Type B pancreatic cell (in vitro differentiated cells): ENCODE results near the gene TRIM58. TPM values are rescaled to one million over a fixed set of nuclear protein-coding genes. Genes with fewer than 3 reads are reported as not detected.

Experiments used
- DNase-seq: peaks from one replicate; pipeline ENCODE4 v3.0.0; 2021; ENCODE audit warnings: mixed read lengths; ENCODE audit not compliant: unreplicated experiment; ENCODE audit errors: extremely low spot score
- H3K27ac Mint-ChIP-seq: 2 replicates; pipeline ENCODE4 v1.8.0; 2021; ENCODE audit warnings: mild to moderate bottlenecking, mixed read lengths
- H3K27me3 Mint-ChIP-seq: 2 replicates; pipeline ENCODE4 v1.8.0; 2021; ENCODE audit warnings: mixed read lengths
- H3K36me3 Mint-ChIP-seq: 2 replicates; pipeline ENCODE4 v1.8.0; 2021; ENCODE audit warnings: mixed read lengths
- H3K4me1 Mint-ChIP-seq: one replicate; pipeline ENCODE4 v1.8.0; 2021; ENCODE audit warnings: mixed read lengths; ENCODE audit not compliant: unreplicated experiment
- H3K4me3 Mint-ChIP-seq: 2 replicates; pipeline ENCODE4 v1.8.0; 2021; ENCODE audit warnings: mild to moderate bottlenecking, mixed read lengths
- H3K9me3 Mint-ChIP-seq: 2 replicates; pipeline ENCODE4 v1.8.0; 2021; ENCODE audit warnings: mixed read lengths
- total RNA-seq: library from RNA; stranded (reverse); gene quantifications from 2 replicates; pipeline ENCODE4 v1.2.1, GENCODE V29; 2021; ENCODE audit warnings: low replicate concordance
- TF ChIP-seq, protein P1 (sequence below): fragments of 200-600 bp; sonication (generic); conservative IDR thresholded peaks from 2 replicates; pipeline ENCODE4 v1.5.0; 2021; ENCODE audit warnings: antibody characterized with exemption, mild to moderate bottlenecking

TRIM58 gene
- total RNA-seq, 1 donor from 2014 or later, result 0.17 TPM

- no peaks in the 10 kb centered on the region for H3K27me3 Mint-ChIP-seq
- TF ChIP-seq, protein P1, sequence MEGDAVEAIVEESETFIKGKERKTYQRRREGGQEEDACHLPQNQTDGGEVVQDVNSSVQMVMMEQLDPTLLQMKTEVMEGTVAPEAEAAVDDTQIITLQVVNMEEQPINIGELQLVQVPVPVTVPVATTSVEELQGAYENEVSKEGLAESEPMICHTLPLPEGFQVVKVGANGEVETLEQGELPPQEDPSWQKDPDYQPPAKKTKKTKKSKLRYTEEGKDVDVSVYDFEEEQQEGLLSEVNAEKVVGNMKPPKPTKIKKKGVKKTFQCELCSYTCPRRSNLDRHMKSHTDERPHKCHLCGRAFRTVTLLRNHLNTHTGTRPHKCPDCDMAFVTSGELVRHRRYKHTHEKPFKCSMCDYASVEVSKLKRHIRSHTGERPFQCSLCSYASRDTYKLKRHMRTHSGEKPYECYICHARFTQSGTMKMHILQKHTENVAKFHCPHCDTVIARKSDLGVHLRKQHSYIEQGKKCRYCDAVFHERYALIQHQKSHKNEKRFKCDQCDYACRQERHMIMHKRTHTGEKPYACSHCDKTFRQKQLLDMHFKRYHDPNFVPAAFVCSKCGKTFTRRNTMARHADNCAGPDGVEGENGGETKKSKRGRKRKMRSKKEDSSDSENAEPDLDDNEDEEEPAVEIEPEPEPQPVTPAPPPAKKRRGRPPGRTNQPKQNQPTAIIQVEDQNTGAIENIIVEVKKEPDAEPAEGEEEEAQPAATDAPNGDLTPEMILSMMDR, result no peak
- peaks cover 4% of the 10 kb centered on the region for H3K9me3 Mint-ChIP-seq
- no peaks in the 10 kb centered on the region for H3K4me1 Mint-ChIP-seq
- no peak overlapping the region for H3K4me3 Mint-ChIP-seq
- no peaks in the 10 kb centered on the region for H3K36me3 Mint-ChIP-seq
- no peak overlapping the region for H3K27ac Mint-ChIP-seq
- DNase-seq, result no peak
These were observed 26.4 kb downstream of the TRIM58 start for GRCh38 chr1:247883346-247883745.

GRCh38 chr1:247884797-247885413, 27.9 kb downstream of the TRIM58 start:
- TF ChIP-seq, protein P1, result no peak
- no peak overlapping the region for H3K4me3 Mint-ChIP-seq
- no peak for DNase-seq
- H3K4me1 Mint-ChIP-seq, result no peaks in the 10 kb centered on the region
- H3K9me3 Mint-ChIP-seq, result no peaks in the 10 kb centered on the region
- H3K27me3 Mint-ChIP-seq, result no peaks in the 10 kb centered on the region
- H3K36me3 Mint-ChIP-seq, result no peaks in the 10 kb centered on the region
- no peak overlapping the region for H3K27ac Mint-ChIP-seq

- no peak within 1 kb of the TSS for H3K27ac Mint-ChIP-seq
- H3K4me1 Mint-ChIP-seq, result no peaks in the 10 kb centered on the region
- no peaks in the 10 kb centered on the region for H3K27me3 Mint-ChIP-seq
- TF ChIP-seq, protein P1, result no peak
- no peak for DNase-seq
- H3K36me3 Mint-ChIP-seq, result no peaks in the 10 kb centered on the region
- H3K9me3 Mint-ChIP-seq, result no peaks in the 10 kb centered on the region
- H3K4me3 Mint-ChIP-seq, result no peak within 1 kb of the TSS
These were observed 38.2 kb downstream of the TRIM58 start, which contains the start of gene OR2W3 for GRCh38 chr1:247895163-247895637. OR2W3 (plus strand) TSS chr1:247895587; CDS start chr1:247895587, 0 bp downstream.

- H3K36me3 Mint-ChIP-seq, result no peaks in the 10 kb centered on the region
- DNase-seq, result no peak
- H3K4me3 Mint-ChIP-seq, result no peak overlapping the region
- no peaks in the 10 kb centered on the region for H3K27me3 Mint-ChIP-seq
- no peaks in the 10 kb centered on the region for H3K9me3 Mint-ChIP-seq
- H3K4me1 Mint-ChIP-seq, result no peaks in the 10 kb centered on the region
- no peak overlapping the region for H3K27ac Mint-ChIP-seq
- TF ChIP-seq, protein P1, result no peak
These were observed 39.0 kb downstream of the TRIM58 start for GRCh38 chr1:247895976-247896375.

DNA sequence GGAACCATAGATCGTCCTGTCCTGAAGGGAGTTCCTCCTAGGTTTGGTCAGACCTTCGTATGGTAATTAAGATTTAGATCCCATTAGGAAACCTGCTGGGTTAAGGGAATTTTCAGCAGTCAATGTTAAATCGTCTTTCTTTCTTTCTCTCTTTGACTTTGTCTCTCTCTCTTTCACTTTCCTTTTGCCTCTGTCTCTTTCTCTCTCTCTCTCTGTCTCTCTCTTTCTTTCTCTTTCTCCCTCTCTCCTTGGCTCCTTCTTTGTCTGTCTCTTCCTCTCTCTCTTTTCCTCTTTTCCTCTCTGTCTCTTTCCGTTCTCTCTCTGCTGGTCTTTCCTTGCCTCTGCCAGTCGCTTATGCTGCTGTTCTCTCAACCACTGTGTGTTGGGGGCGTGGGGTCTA, 47.1 kb downstream of the TRIM58 start:
- no peak for DNase-seq
- no peaks in the 10 kb centered on the region for H3K4me1 Mint-ChIP-seq
- TF ChIP-seq, protein P1, result no peak
- H3K36me3 Mint-ChIP-seq, result no peaks in the 10 kb centered on the region
- H3K4me3 Mint-ChIP-seq, result no peak overlapping the region
- no peak overlapping the region for H3K27ac Mint-ChIP-seq
- H3K27me3 Mint-ChIP-seq, result no peaks in the 10 kb centered on the region
- peaks cover 11% of the 10 kb centered on the region for H3K9me3 Mint-ChIP-seq
